ENCODE measurements around the gene MUTYH. TPM values are rescaled to one million over a fixed set of nuclear protein-coding genes. Genes with fewer than 3 reads are reported as not detected.
A peak's percentile ranks its signal among the peaks of the same experiment; 100 is the strongest.

The MUTYH gene
- total RNA-seq, 4 donors from 2014 or later: 28.7 to 78.2 (median 49.0) TPM

GRCh38 chr1:45334308-45335245, 5.7 kb downstream of the MUTYH start:
- H3K4me3 ChIP-seq: no peak overlapping the region
- peaks cover 0 to 51% (median 30%) of the 10 kb centered on the region in 4 donors for H3K4me1 ChIP-seq
- H3K27me3 ChIP-seq: no peaks in the 10 kb centered on the region
- DNase-seq: no peak
- peak overlapping the region; percentile 82 to 97 (median 90) for H3K27ac ChIP-seq
- in situ Hi-C loops (cut with MboI; ENCODE audit: low pct_ligation_motif_present in 1 of 4, low pct_unique_long_range_greater_than_20kb in 1 of 4, low sequenced_read_pairs in 3 of 4): no loop called here
- TF ChIP-seq, protein P1, sequence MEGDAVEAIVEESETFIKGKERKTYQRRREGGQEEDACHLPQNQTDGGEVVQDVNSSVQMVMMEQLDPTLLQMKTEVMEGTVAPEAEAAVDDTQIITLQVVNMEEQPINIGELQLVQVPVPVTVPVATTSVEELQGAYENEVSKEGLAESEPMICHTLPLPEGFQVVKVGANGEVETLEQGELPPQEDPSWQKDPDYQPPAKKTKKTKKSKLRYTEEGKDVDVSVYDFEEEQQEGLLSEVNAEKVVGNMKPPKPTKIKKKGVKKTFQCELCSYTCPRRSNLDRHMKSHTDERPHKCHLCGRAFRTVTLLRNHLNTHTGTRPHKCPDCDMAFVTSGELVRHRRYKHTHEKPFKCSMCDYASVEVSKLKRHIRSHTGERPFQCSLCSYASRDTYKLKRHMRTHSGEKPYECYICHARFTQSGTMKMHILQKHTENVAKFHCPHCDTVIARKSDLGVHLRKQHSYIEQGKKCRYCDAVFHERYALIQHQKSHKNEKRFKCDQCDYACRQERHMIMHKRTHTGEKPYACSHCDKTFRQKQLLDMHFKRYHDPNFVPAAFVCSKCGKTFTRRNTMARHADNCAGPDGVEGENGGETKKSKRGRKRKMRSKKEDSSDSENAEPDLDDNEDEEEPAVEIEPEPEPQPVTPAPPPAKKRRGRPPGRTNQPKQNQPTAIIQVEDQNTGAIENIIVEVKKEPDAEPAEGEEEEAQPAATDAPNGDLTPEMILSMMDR (IDR thresholded peaks at IDR 0.05): no peak
- TF ChIP-seq POLR2A (IDR thresholded peaks at IDR 0.05) (no peak), POLR2AphosphoS5 (IDR thresholded peaks at IDR 0.05) (no peak), EP300 (IDR thresholded peaks at IDR 0.05; ENCODE audit: low read depth) (no peak)
- no peaks in the 10 kb centered on the region for H3K9me3 ChIP-seq
- H3K36me3 ChIP-seq: peaks cover 0 to 7% (median 0%) of the 10 kb centered on the region in 4 donors
- WGBS, 2 donors (ENCODE audit: low coverage in 1 of 2): 73 to 74% methylated on average over 3 to 9 of the region's 9 CpGs
- intact Hi-C loops (cut with DNase I; ENCODE audit: low total_unique reads): no loop called here

DNA sequence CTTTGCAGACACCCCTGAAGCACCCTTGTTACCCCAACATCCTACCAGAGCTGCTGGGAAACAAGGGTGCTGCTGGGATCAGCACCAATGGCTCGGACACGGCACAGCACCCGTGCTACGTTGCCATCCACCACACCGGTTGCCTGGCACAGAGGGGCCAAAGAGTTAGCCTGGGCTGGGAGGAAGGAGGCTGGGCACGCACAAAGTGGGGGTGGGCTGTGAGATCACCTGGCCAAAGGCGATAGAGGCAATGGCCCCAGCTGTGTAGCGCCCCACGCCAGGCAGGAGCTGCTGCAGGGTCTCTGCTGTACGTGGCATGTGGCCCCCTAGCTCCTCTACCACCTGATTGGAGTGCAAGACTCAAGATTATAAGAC, 7.9 kb downstream of the MUTYH start:
- in situ Hi-C loops (cut with MboI; ENCODE audit: low pct_ligation_motif_present in 1 of 4, low pct_unique_long_range_greater_than_20kb in 1 of 4, low sequenced_read_pairs in 3 of 4): no loop called here
- TF ChIP-seq POLR2AphosphoS5 (IDR thresholded peaks at IDR 0.05): no peak
- TF ChIP-seq, protein P1 (IDR thresholded peaks at IDR 0.05): no peak
- no peak for TF ChIP-seq EP300 (IDR thresholded peaks at IDR 0.05; ENCODE audit: low read depth)
- no peak for TF ChIP-seq POLR2A (IDR thresholded peaks at IDR 0.05)
- no peaks in the 10 kb centered on the region for H3K27me3 ChIP-seq
- 93% methylated on average over 10 of the region's 10 CpGs; no CpG with 5 or more reads in 1 of the 2 donors for WGBS, 2 donors (ENCODE audit: low coverage in 1 of 2)
- H3K4me1 ChIP-seq: peaks cover 6 to 39% (median 24%) of the 10 kb centered on the region in 4 donors
- H3K4me3 ChIP-seq: no peak overlapping the region
- intact Hi-C loops (cut with DNase I; ENCODE audit: low total_unique reads): no loop called here
- peaks cover 0 to 7% (median 0%) of the 10 kb centered on the region in 4 donors for H3K36me3 ChIP-seq
- DNase-seq: no peak
- H3K9me3 ChIP-seq: no peaks in the 10 kb centered on the region
- no peak overlapping the region for H3K27ac ChIP-seq

DNA sequence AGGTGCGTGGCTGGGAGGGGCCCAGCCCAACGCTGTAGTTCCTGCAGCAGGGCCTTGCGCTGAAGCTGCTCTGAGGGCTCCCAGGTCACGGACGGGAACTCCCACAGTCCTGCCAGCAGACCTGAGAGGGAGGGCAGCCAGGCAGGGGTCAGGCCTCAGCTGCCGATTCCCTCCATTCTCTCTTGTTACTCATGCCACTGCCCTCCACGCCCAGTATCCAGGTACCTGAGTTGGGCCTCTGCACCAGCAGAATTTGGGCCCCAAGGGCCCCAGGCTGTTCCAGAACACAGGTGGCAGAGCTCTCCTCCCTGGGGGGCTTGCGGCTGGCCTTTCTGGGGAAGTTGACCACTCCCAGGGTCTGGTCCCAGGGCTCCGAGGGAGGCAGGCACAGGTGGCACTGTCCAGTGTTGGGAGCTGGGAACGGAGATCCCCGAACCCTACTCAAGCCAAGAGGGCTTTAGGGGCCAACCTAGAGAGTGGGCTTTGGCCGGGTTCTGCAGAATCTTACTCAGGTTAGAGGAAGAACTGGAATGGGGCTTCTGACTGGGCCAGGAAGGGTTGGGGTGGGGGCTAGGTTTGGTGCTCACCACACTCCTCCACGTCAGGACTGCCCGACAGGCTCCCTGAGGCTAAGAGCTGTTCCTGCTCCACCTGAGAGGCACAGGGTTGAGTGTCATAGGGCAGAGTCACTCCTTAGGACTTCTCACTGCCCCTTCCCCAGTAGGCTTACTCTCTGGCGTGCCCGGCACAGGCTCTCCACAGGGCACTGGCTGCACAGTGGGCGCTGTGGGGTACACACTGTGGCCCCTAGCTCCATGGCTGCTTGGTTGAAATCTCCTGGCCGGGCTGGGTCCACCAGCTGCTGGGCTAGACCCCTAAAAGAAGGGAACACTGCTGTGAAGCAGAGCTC, 8.5 kb downstream of the MUTYH start:
- peaks cover 0 to 7% (median 0%) of the 10 kb centered on the region in 4 donors for H3K36me3 ChIP-seq
- peak overlapping the region in 1 of 4 donors; percentile 5 for H3K27ac ChIP-seq
- 94% methylated on average over 18 of the region's 18 CpGs; no CpG with 5 or more reads in 1 of the 2 donors for WGBS, 2 donors (ENCODE audit: low coverage in 1 of 2)
- H3K9me3 ChIP-seq: no peaks in the 10 kb centered on the region
- in situ Hi-C loops (cut with MboI; ENCODE audit: low pct_ligation_motif_present in 1 of 4, low pct_unique_long_range_greater_than_20kb in 1 of 4, low sequenced_read_pairs in 3 of 4): no loop called here
- H3K4me1 ChIP-seq: peaks cover 10 to 39% (median 28%) of the 10 kb centered on the region in 4 donors
- intact Hi-C loops (cut with DNase I; ENCODE audit: low total_unique reads): no loop called here
- H3K4me3 ChIP-seq: no peak overlapping the region
- DNase-seq: no peak
- no peaks in the 10 kb centered on the region for H3K27me3 ChIP-seq
- TF ChIP-seq, protein P1 (IDR thresholded peaks at IDR 0.05): no peak
- TF ChIP-seq POLR2AphosphoS5 (IDR thresholded peaks at IDR 0.05): no peak
- TF ChIP-seq POLR2A (IDR thresholded peaks at IDR 0.05): no peak
- no peak for TF ChIP-seq EP300 (IDR thresholded peaks at IDR 0.05; ENCODE audit: low read depth)

GRCh38 chr1:45329445-45329844, 10.8 kb downstream of the MUTYH start:
- intact Hi-C loops (cut with DNase I; ENCODE audit: low total_unique reads): no loop called here
- TF ChIP-seq EP300 (IDR thresholded peaks at IDR 0.05; ENCODE audit: low read depth) (no peak), POLR2AphosphoS5 (IDR thresholded peaks at IDR 0.05) (no peak), POLR2A (IDR thresholded peaks at IDR 0.05) (no peak)
- TF ChIP-seq, protein P1 (IDR thresholded peaks at IDR 0.05): no peak
- Histone ChIP-seq H3K9me3 (no peaks in the 10 kb centered on the region), H3K4me1 (peaks cover 10 to 27% (median 17%) of the 10 kb centered on the region in 4 donors), H3K27me3 (no peaks in the 10 kb centered on the region), H3K27ac (no peak overlapping the region), H3K36me3 (peaks cover 0 to 7% (median 0%) of the 10 kb centered on the region in 4 donors), H3K4me3 (no peak overlapping the region)
- DNase-seq: no peak
- 80 to 100% methylated on average over 1 to 4 of the region's 4 CpGs for WGBS, 2 donors (ENCODE audit: low coverage in 1 of 2)
- in situ Hi-C loops (cut with MboI; ENCODE audit: low pct_ligation_motif_present in 1 of 4, low pct_unique_long_range_greater_than_20kb in 1 of 4, low sequenced_read_pairs in 3 of 4): no loop called here

Data from transverse colon (tissue), 4 donors.